H1 (cell line): ENCODE results near the gene GRIP2. TPM values are rescaled to one million over a fixed set of nuclear protein-coding genes. Genes with fewer than 3 reads are reported as not detected.

ENCODE experiments used
- CTCF ChIA-PET: fragments of 300-600 bp; sonication (Branson Sonifier 250); formaldehyde crosslinking; loops from one replicate; lab custom pipeline; 2021; ENCODE audit not compliant: partially characterized antibody; lab: Charles Lee
- POLR2A ChIA-PET: fragments of 300-600 bp; sonication (Branson Sonifier 250); formaldehyde crosslinking; loops from one replicate; lab custom pipeline; 2021; ENCODE audit warnings: inconsistent platforms; ENCODE audit not compliant: partially characterized antibody; lab: Charles Lee
- DNase-seq, 2 experiments: peaks; one replicate each; pipeline versions ENCODE4 v3.0.0 to v3.0.0-alpha.2; 2010 to 2022; ENCODE audit warnings: low spot score in 2 of 2, low read depth in 1 of 2, mixed read lengths in 1 of 2
- FAIRE-seq: peaks from 2 replicates; lab custom pipeline; 2011; peaks lifted over from hg19 to GRCh38; lab: Jason Lieb, UNC
- H2AFZ ChIP-seq: 2 replicates; pipeline ENCODE4 v1.8.1; 2012; ENCODE audit warnings: low read length, inconsistent platforms
- H2AK5ac ChIP-seq: 2 replicates; pipeline ENCODE4 v1.6.1; 2013; ENCODE audit warnings: low read depth, low read length
- H2BK120ac ChIP-seq: replicated peaks from 2 replicates; pipeline ENCODE3; 2013; ENCODE audit warnings: low read depth, low read length, inconsistent platforms
- H2BK12ac ChIP-seq: 2 replicates; pipeline ENCODE4 v1.6.1; 2013; ENCODE audit warnings: low read depth, low read length
- H2BK15ac ChIP-seq: 2 replicates; pipeline ENCODE4 v1.6.1; 2013; ENCODE audit warnings: low read length
- H2BK20ac ChIP-seq: 2 replicates; pipeline ENCODE4 v1.6.1; 2013; ENCODE audit warnings: low read length
- H2BK5ac ChIP-seq: 2 replicates; pipeline ENCODE4 v1.6.1; 2013; ENCODE audit warnings: low read depth, low read length
- H3K14ac ChIP-seq: 2 replicates; pipeline ENCODE4 v1.6.1; 2013; ENCODE audit warnings: inconsistent platforms; ENCODE audit not compliant: insufficient read length
- H3K18ac ChIP-seq: 2 replicates; pipeline ENCODE4 v1.6.1; 2013; ENCODE audit warnings: low read length; ENCODE audit errors: extremely low read depth
- H3K23ac ChIP-seq: 2 replicates; pipeline ENCODE4 v1.6.1; 2013; ENCODE audit warnings: inconsistent platforms; ENCODE audit not compliant: insufficient read length
- H3K23me2 ChIP-seq: 2 replicates; pipeline ENCODE4 v1.6.1; 2013; ENCODE audit warnings: low read depth, low read length
- H3K27ac ChIP-seq: 2 replicates; pipeline ENCODE4 v1.6.1; 2011; ENCODE audit warnings: low read depth, low read length, inconsistent platforms
- H3K27me3 ChIP-seq, 4 experiments: replicated peaks in 1 of 4; 1 replicate in 1 of 4; 2 replicates in 3 of 4; pipeline versions ENCODE4 v1.6.1 to v1.8.1; 2011 to 2013; ENCODE audit warnings: low read length in 3 of 4, mild to moderate bottlenecking in 3 of 4, inconsistent platforms in 2 of 4, mixed read lengths in 2 of 4, moderate library complexity in 1 of 4; ENCODE audit not compliant: control insufficient read depth in 3 of 4, insufficient read depth in 3 of 4; ENCODE audit errors: extremely low read depth in 1 of 4
- H3K36me3 ChIP-seq, 4 experiments: 2 replicates each; pipeline versions ENCODE4 v1.6.1 to v1.8.1; 2011 to 2013; ENCODE audit warnings: mild to moderate bottlenecking in 4 of 4, low read length in 3 of 4, moderate library complexity in 2 of 4, control low read depth in 1 of 4, inconsistent platforms in 1 of 4; ENCODE audit not compliant: insufficient read depth in 4 of 4, control insufficient read depth in 2 of 4
- H3K4ac ChIP-seq: replicated peaks from 2 replicates; pipeline ENCODE3; 2013; ENCODE audit warnings: low read length, low read depth, mixed read lengths, inconsistent platforms; ENCODE audit not compliant: insufficient read length
- H3K4me1 ChIP-seq, 4 experiments: replicated peaks in 1 of 4; 1 replicate in 1 of 4; 2 replicates in 3 of 4; pipeline versions ENCODE4 v1.6.1 to v1.8.1; 2011 to 2013; ENCODE audit warnings: low read length in 3 of 4, inconsistent platforms in 2 of 4, mixed read lengths in 1 of 4; ENCODE audit not compliant: insufficient read depth in 4 of 4, control insufficient read depth in 3 of 4
- H3K4me2 ChIP-seq, 2 experiments: 2 replicates each; pipeline versions ENCODE4 v1.6.1 to v1.8.1; 2011 to 2013; ENCODE audit warnings: low read depth in 2 of 2, low read length in 2 of 2, control low read depth in 1 of 2, inconsistent platforms in 1 of 2, mild to moderate bottlenecking in 1 of 2; ENCODE audit not compliant: insufficient read depth in 1 of 2
- H3K4me3 ChIP-seq, 4 experiments: fragments of 200-600, 300-600 bp in 1 of 4; sonication (generic), shearing (Covaris generic), sonication (Bioruptor Twin) in 1 of 4; 2 replicates each; pipeline versions ENCODE4 v1.5.1 to v1.8.1; 2011 to 2016; ENCODE audit warnings: low read length in 4 of 4, low read depth in 3 of 4, control low read depth in 2 of 4, inconsistent platforms in 2 of 4, mild to moderate bottlenecking in 2 of 4, mixed read lengths in 1 of 4, moderate library complexity in 1 of 4; ENCODE audit not compliant: insufficient read depth in 2 of 4; ENCODE audit errors: extremely low read depth in 1 of 4
- H3K56ac ChIP-seq: replicated peaks from 2 replicates; pipeline ENCODE3; 2013; ENCODE audit warnings: low read depth, mild to moderate bottlenecking, mixed read lengths, low read length, inconsistent platforms; ENCODE audit not compliant: insufficient read length
- H3K79me1 ChIP-seq: 2 replicates; pipeline ENCODE4 v1.6.1; 2013; ENCODE audit warnings: low read depth, low read length, control low read depth
- H3K79me2 ChIP-seq, 2 experiments: 2 replicates each; pipeline versions ENCODE4 v1.6.1 to v1.8.1; 2012 to 2013; ENCODE audit warnings: low read length in 2 of 2, mild to moderate bottlenecking in 2 of 2, inconsistent platforms in 1 of 2; ENCODE audit not compliant: insufficient read depth in 2 of 2, control insufficient read depth in 1 of 2
- H3K9ac ChIP-seq, 4 experiments: replicated peaks in 1 of 4; 1 replicate in 1 of 4; 2 replicates in 3 of 4; pipeline versions ENCODE4 v1.6.1 to v1.8.1; 2011 to 2013; ENCODE audit warnings: low read depth in 3 of 4, low read length in 3 of 4, control low read depth in 2 of 4, mild to moderate bottlenecking in 2 of 4, moderate library complexity in 2 of 4, inconsistent platforms in 1 of 4; ENCODE audit errors: extremely low read depth in 1 of 4
- H3K9me3 ChIP-seq, 2 experiments: 2 replicates each; pipeline versions ENCODE4 v1.6.1 to v1.8.1; 2012 to 2013; ENCODE audit warnings: mild to moderate bottlenecking in 2 of 2, moderate library complexity in 2 of 2, control low read depth in 1 of 2, inconsistent platforms in 1 of 2, low read depth in 1 of 2, low read length in 1 of 2, mixed read lengths in 1 of 2; ENCODE audit not compliant: insufficient read depth in 2 of 2
- H4K20me1 ChIP-seq, 2 experiments: replicated peaks in 1 of 2; 2 replicates each; pipeline versions ENCODE3 to v1.8.1; 2011 to 2013; ENCODE audit warnings: inconsistent platforms in 2 of 2, low read length in 2 of 2, mild to moderate bottlenecking in 1 of 2; ENCODE audit not compliant: insufficient read depth in 2 of 2, control insufficient read depth in 1 of 2
- H4K5ac ChIP-seq: 2 replicates; pipeline ENCODE4 v1.6.1; 2013; ENCODE audit warnings: low read length, low read depth, mixed read lengths, inconsistent platforms; ENCODE audit not compliant: insufficient read length
- H4K8ac ChIP-seq: 2 replicates; pipeline ENCODE4 v1.8.0; 2013; ENCODE audit warnings: mild to moderate bottlenecking, moderate library complexity, low read length, inconsistent platforms; ENCODE audit not compliant: insufficient read depth; ENCODE audit errors: extremely low read depth
- H4K91ac ChIP-seq: replicated peaks from 2 replicates; pipeline ENCODE3; 2013; ENCODE audit warnings: low read length, mixed read lengths, inconsistent platforms; ENCODE audit not compliant: insufficient read length
- ASH2L ChIP-seq: fragments of 200-600, 300-600 bp; sonication (generic); IDR thresholded peaks from one replicate; pipeline ENCODE4 v1.7.1; 2017; ENCODE audit warnings: low read length
- ATF3 ChIP-seq: IDR thresholded peaks from 2 replicates; pipeline ENCODE4 v1.6.1; 2011; ENCODE audit warnings: low read depth, mild to moderate bottlenecking, low read length; ENCODE audit not compliant: insufficient read depth
- CBX5 ChIP-seq: fragments of 300-800, 300-1000 bp; sonication (generic); IDR thresholded peaks from 2 replicates; pipeline ENCODE4 v1.7.1; 2016; ENCODE audit warnings: antibody characterized with exemption, low read length, low read depth
- HDAC2 ChIP-seq, 2 experiments: fragments of 300-600 bp in 1 of 2; sonication (generic) in 1 of 2; IDR thresholded peaks; 2 replicates each; pipeline ENCODE4 v1.6.1; 2011 to 2012; ENCODE audit warnings: low read depth in 2 of 2, low read length in 2 of 2, mild to moderate bottlenecking in 2 of 2, moderate library complexity in 2 of 2, borderline replicate concordance in 1 of 2, inconsistent platforms in 1 of 2
- KDM4A ChIP-seq: IDR thresholded peaks from one replicate; pipeline ENCODE4 v1.7.1; 2012; ENCODE audit warnings: low read depth, mild to moderate bottlenecking, moderate library complexity, low read length, inconsistent platforms; ENCODE audit not compliant: severe bottlenecking
- PHF8 ChIP-seq: fragments of 200-600 bp; sonication (generic); conservative IDR thresholded peaks from 2 replicates; pipeline ENCODE4 v1.7.1; 2012; ENCODE audit warnings: low read depth, mild to moderate bottlenecking, inconsistent platforms, low read length, moderate library complexity
- POLR2AphosphoS5 ChIP-seq: IDR thresholded peaks from 2 replicates; pipeline ENCODE4 v1.6.1; 2011; ENCODE audit warnings: low read depth, low read length
- SIN3A ChIP-seq, 2 experiments: IDR thresholded peaks in 1 of 2; conservative IDR thresholded peaks in 1 of 2; 2 replicates each; pipeline ENCODE4 v1.6.1; 2011 to 2012; ENCODE audit warnings: low read length in 2 of 2, improper control_type of control experiment in 1 of 2, low read depth in 1 of 2, mild to moderate bottlenecking in 1 of 2
- SIX5 ChIP-seq: IDR thresholded peaks from 2 replicates; pipeline ENCODE4 v1.6.1; 2011; ENCODE audit warnings: mild to moderate bottlenecking, low read depth, low read length
- SP2 ChIP-seq: IDR thresholded peaks from 2 replicates; pipeline ENCODE4 v1.6.1; 2012; ENCODE audit warnings: mild to moderate bottlenecking, low read length, inconsistent platforms
- TAF1 ChIP-seq: IDR thresholded peaks from 2 replicates; pipeline ENCODE4 v1.6.1; 2011; ENCODE audit warnings: mild to moderate bottlenecking, low read depth, low read length
- TBP ChIP-seq: IDR thresholded peaks from 2 replicates; pipeline ENCODE4 v1.6.1; 2011; ENCODE audit warnings: low read depth, low read length, improper control_type of control experiment
- TCF12 ChIP-seq: IDR thresholded peaks from 2 replicates; pipeline ENCODE4 v1.6.1; 2011; ENCODE audit warnings: low read depth, mild to moderate bottlenecking, low read length
- YY1 ChIP-seq: IDR thresholded peaks from 2 replicates; pipeline ENCODE4 v1.6.1; 2011; ENCODE audit warnings: low read depth, mild to moderate bottlenecking, low read length
- WGBS, 2 experiments: shearing (Covaris generic) in 1 of 2; methylation state at CpG; one replicate each; pipeline versions ENCODE4 v1.1.6 to v1.1.7; 2013 to 2015; ENCODE audit warnings: low lambda C conversion rate in 2 of 2, mixed read lengths in 2 of 2, inconsistent platforms in 1 of 2, low coverage in 1 of 2, missing lambda C conversion rate in 1 of 2; ENCODE audit not compliant: insufficient replicate concordance in 2 of 2, insufficient coverage in 1 of 2, insufficient read length in 1 of 2; ENCODE audit errors: extremely low coverage in 1 of 2, missing lambda C conversion rate in 1 of 2; 5-methylcytosine and 5-hydroxymethylcytosine counted together
- polyA plus RNA-seq, 7 experiments: library from polyadenylated mRNA; depleted of rRNA in 3 of 7; stranded (reverse) in 5 of 7; unstranded in 2 of 7; fragments of >200 nt in 5 of 7; fragments of 200-250 nt in 2 of 7; gene quantifications; 1 replicate in 5 of 7; 2 replicates in 1 of 7; 4 replicates in 1 of 7; pipeline versions ENCODE4 v1.2.1 to v1.2.3, GENCODE V29; 2011 to 2013; ENCODE audit warnings: missing spikeins in 2 of 7, mixed read lengths in 2 of 7
- total RNA-seq: library from RNA; stranded (reverse); fragmentation: NEBNext Ultra II Directional; extraction: Animal tissue kit (Norgen Biotek cat#: 25700); gene quantifications from 2 replicates; pipeline ENCODE4 v1.2.1, GENCODE V29; 2021

GRIP2 gene
- total and polyA plus RNA-seq, 2 of the 8 experiments (the other 6 are each of a cell fraction or from before 2014, with no cell fraction given): 2.5 to 6.4 TPM

DNA sequence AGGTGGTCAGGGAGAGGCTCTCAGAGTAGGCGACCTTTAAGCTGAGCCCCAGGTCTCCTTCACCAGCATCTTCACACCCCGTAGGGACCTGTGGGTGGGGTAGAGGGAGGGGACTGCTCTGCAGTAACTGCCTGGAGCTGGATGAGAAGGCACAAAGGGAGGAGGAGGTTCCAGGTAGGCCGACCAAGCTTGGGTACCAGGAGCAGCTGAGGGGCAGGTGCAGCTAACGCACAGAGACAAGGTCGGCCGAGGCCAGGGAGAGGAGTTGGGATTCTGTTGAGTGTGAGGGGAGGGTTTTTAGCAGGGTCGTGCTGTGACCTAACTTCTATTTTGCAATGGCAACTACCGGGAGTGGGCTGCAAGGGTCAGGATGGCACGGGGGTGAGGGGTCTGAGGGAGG, 5.9 kb upstream of the GRIP2 start:
- H2AK5ac ChIP-seq: 0 out of 2 replicates have a peak overlapping the region, but pooled peaks have one; percentile 9
- no peak overlapping the region; the same call in 1 of the 2 replicates for H2BK5ac ChIP-seq
- H3K27ac ChIP-seq: no peak overlapping the region
- peaks cover 0 to 3% of the 10 kb centered on the region in 2 experiments for H4K20me1 ChIP-seq
- WGBS, 2 experiments: 84% methylated on average over 8 of the region's 9 CpGs; no CpG with 5 or more reads in 1 of the 2 experiments
- H3K4me3 ChIP-seq: no peak overlapping the region
- FAIRE-seq: no peak
- CTCF ChIA-PET: interaction anchor here (0.7 to 13.1 kb wide), 14 partner anchors 11 to 342 kb away, joined by 3 to 280 read pairs (median 10); partner anchors contain the start of gene GRIP2
- no peaks in the 10 kb centered on the region for H3K79me1 ChIP-seq
- no peak overlapping the region for H4K5ac ChIP-seq
- no peak overlapping the region for H3K23ac ChIP-seq
- H3K18ac ChIP-seq: no peak overlapping the region
- H3K27me3 ChIP-seq: no peaks in the 10 kb centered on the region
- H3K36me3 ChIP-seq: no peaks in the 10 kb centered on the region
- H2AFZ ChIP-seq: no peak overlapping the region
- no peaks in the 10 kb centered on the region for H3K23me2 ChIP-seq
- H4K8ac ChIP-seq: no peak overlapping the region
- no peak overlapping the region for H2BK120ac ChIP-seq
- no peak overlapping the region for H4K91ac ChIP-seq
- no peak overlapping the region for H3K56ac ChIP-seq
- H3K9ac ChIP-seq: no peak overlapping the region
- POLR2A ChIA-PET: interaction anchor here (0.6 kb wide), 1 partner anchor 233 kb away, joined by 3 read pairs; no protein-coding TSS in a partner anchor
- H2BK15ac ChIP-seq: no peak overlapping the region
- H2BK12ac ChIP-seq: no peak overlapping the region
- H3K4me1 ChIP-seq: no peaks in the 10 kb centered on the region; a peak in 1 of 7 replicates
- no peak overlapping the region for H3K4ac ChIP-seq
- no peak overlapping the region for H3K4me2 ChIP-seq
- no peak for DNase-seq
- no peak overlapping the region for H3K14ac ChIP-seq
- H3K79me2 ChIP-seq: no peaks in the 10 kb centered on the region
- no peak overlapping the region for H2BK20ac ChIP-seq
- no peaks in the 10 kb centered on the region for H3K9me3 ChIP-seq
- TF ChIP-seq SP2 (no peak), CBX5 (no peak), SIN3A (conservative IDR thresholded peaks at IDR 0.05 in 1 of 2, IDR thresholded peaks at IDR 0.05 in 1 of 2; ENCODE audit: low read depth in 1 of 2, low read length in 2 of 2) (no peak), YY1 (no peak), KDM4A (no peak), SIX5 (no peak), ATF3 (no peak), TBP (no peak), PHF8 (no peak), TAF1 (no peak), HDAC2 (IDR thresholded peaks at IDR 0.05; ENCODE audit: borderline replicate concordance in 1 of 2, low read depth in 2 of 2, low read length in 2 of 2) (no peak), POLR2AphosphoS5 (no peak), ASH2L (no peak), TCF12 (no peak)
